GM12873 (cell line): ENCODE data around the gene ALK.

Experiments
- CTCF ChIP-seq: IDR thresholded peaks from 2 replicates; pipeline ENCODE4 v1.5.1; 2012; ENCODE audit warnings: low read depth, mild to moderate bottlenecking, moderate library complexity, low read length, control low read depth; ENCODE audit not compliant: insufficient read depth; ENCODE audit errors: missing control alignments

Gene ALK

DNA sequence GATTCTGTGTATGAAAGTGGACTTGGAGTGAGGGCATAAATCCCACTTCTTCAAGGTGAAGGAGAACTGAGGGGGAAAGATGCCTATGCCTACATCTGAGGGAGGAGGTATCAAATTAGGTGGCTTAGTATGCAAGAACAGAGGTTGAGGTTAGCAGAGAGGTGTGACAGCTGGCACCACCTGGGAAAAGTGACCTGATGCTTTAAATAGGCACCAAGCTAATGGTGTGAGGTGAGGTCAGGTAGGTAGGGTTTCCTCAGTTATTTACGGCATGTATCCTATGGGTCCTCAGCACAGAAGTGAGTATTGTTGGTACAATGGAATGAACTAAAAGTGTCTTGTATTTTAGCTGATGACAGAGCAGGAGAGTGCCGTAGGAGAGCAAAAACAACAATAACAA, 439.0 kb downstream of the ALK start:
- TF ChIP-seq CTCF, result no peak

DNA sequence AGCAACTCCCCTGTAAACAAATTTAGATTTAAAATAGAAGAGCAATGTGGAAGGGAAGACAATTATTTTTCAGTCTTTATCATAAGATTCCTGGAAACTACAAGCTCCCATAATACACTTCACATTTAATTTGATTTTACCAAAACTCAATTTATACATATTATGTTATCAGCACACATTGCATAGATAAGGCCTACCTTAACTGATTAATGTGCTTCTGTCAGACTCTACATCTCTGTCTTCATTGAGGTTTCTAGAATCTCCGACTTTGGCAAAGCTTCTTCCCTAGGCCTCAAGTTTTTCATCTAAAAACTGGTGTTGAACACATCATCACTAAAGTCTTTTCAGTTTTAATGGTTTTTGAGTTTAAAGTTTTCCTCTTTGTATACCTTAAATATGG, 440.1 kb downstream of the ALK start:
- TF ChIP-seq CTCF, result no peak

DNA sequence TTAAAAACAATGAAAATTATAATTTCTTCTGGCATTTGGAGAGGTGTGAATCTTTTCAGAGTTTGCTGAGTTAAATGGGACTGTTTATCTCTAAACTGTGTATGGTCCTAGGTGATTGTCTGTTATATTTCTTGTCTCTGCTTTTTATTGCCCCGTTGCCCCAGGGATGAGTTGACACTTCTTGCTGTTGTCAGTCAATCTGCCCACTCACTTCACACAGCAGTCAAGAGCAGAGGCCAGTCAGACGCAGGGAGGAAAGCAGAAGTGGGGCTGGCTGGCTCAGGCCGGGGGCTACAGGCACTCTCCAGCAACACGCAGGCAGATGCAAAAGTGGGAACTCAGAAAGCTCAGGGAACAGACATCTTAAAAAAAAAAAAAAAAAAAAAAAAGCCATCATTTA, 441.0 kb downstream of the ALK start:
- no peak for TF ChIP-seq CTCF

DNA sequence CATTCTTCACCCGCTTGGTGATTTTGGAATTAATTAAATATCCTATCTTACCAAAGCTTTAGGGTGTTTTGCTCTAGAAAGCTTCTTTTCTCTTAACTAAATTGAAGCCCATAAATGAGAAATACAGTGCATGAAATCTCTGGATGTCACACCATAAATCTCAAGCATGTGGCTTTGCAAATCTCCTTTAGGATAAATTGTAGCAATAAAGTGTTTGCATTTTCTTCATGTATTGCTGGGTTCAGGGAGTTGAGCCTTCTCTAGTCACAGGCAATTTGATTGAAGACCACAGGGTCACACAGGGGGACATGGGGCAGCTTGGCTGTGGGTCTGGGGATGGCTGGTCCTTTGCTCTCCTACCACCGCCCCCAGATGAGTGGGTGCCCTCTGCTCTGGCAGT, 442.0 kb downstream of the ALK start:
- TF ChIP-seq CTCF, result no peak

DNA sequence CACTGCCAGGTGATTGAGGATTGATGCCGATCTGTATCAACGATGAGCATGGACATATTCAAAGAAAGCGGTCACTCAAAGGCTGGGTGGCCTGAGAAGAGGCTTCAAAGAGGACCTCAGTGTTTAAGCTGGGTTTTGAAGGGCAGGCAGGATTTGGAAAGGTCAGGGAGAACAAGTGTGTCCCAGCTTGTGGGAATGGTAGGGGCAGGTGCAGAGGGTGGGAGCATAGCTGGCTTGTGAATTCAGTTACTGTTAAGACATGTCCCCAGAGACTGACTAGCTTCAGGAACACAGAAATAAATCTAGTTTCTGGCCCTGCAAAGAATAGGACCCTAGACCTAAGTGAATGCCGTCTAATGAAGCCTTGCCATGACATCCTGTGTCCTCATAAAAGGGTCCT, 442.7 kb downstream of the ALK start:
- TF ChIP-seq CTCF, result no peak

GRCh38 chr2:29477186-29477585, 444.2 kb downstream of the ALK start:
- TF ChIP-seq CTCF, result no peak

DNA sequence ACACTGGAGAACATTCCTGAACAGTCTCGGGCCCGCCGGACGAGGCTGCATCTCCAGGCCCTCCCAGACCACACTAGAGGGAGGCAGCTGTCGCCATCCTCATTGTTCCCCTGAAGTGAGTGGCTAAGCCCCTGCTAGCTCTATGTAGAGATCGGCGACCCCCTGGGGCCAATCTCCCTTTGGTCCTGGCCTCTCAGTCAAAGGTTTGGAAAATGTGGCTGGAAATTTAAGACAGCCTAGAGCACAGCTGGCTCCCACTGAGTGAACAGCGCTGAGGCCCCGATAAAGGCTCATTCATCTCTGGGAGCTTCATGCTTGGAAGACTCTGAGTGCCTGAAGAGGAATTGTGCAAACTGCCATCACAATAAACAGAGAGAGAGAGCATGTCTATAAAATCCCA, 445.9 kb downstream of the ALK start:
- TF ChIP-seq CTCF, result no peak

DNA sequence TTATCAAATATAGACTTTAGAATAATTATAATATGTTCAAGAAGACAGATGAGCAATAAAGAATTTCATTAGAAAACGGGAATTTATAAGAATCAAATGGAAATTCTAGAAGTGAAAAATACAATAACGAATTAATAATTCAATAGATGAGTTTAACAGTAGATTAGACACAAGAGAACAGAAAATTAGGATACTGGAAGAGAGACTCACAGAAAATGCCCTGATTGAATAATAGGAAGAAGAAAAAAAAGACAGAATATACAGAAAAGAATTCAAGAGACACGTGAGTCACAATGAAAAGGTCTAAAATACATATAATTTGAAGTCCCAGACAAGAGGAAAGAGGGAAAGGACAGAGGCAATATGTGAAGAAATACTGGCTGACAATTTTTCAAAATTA, 451.4 kb downstream of the ALK start:
- TF ChIP-seq CTCF, result no peak
